ENCODE measurements around the gene CYP19A1. TPM values are rescaled to one million over a fixed set of nuclear protein-coding genes. Genes with fewer than 3 reads are reported as not detected.

CYP19A1 gene
- total and polyA plus RNA-seq, 10 of the 15 experiments (the other 5 are each of a cell fraction or from before 2014, with no cell fraction given) = 0.08 to 1.8 (median 0.70) TPM

- BruUV-seq (replicated peaks) = no TSS peak
- DNase-seq (ENCODE audit: low read depth, low spot score) (no peak), FAIRE-seq (no peak), ATAC-seq (no peak)
- Histone ChIP-seq H3K27me3 (replicated peaks in 1 of 2; ENCODE audit: control insufficient read depth in 2 of 2, insufficient read depth in 2 of 2, low read length in 1 of 2) (peaks cover 0 to 1% of the 10 kb centered on the region in 2 experiments; a peak in 3 of 4 replicates), H3K79me2 (ENCODE audit: control insufficient read depth, insufficient read depth, low read length) (no peaks in the 10 kb centered on the region), H3K4me2 (ENCODE audit: control insufficient read depth, insufficient read depth) (no peak overlapping the region), H3K4me3 (no peak overlapping the region), H3K9ac (ENCODE audit: control insufficient read depth, insufficient read depth, low read length) (no peak overlapping the region), H3K27ac (ENCODE audit: control insufficient read depth, insufficient read depth) (no peak overlapping the region), H3K4me1 (ENCODE audit: control insufficient read depth, insufficient read depth, low read length) (peaks cover 10% of the 10 kb centered on the region), H3K9me3 (replicated peaks; ENCODE audit: control insufficient read depth, insufficient read depth, low read length) (no peaks in the 10 kb centered on the region; the same call in 2 of the 3 replicates), H3K36me3 (ENCODE audit: control insufficient read depth in 2 of 2, insufficient read depth in 2 of 2, low read length in 1 of 2) (no peaks in the 10 kb centered on the region), H4K20me1 (ENCODE audit: control insufficient read depth, insufficient read depth) (no peaks in the 10 kb centered on the region; the same call in 1 of the 2 replicates), H2AFZ (ENCODE audit: control insufficient read depth, low read depth, low read length) (no peak overlapping the region)
- CTCF ChIA-PET = interaction anchor here (1.7 to 8.9 kb wide), 4 partner anchors 58 to 213 kb away, joined by 4 to 92 read pairs (median 25); no protein-coding TSS in a partner anchor
- no peak for TF ChIP-seq SMC3 (IDR thresholded peaks at IDR 0.05; ENCODE audit: borderline replicate concordance, low read length)
- TF ChIP-seq KLF5 (IDR thresholded peaks at IDR 0.05; ENCODE audit: partially characterized antibody) = no peak
- TF ChIP-seq PML (IDR thresholded peaks at IDR 0.05; ENCODE audit: low read length) = no peak
- no peak for TF ChIP-seq BHLHE40 (IDR thresholded peaks at IDR 0.05; ENCODE audit: borderline replicate concordance in 1 of 2, low read depth in 2 of 2, low read length in 1 of 2)
- intact Hi-C loops (cut with micrococcal nuclease; ENCODE audit: unreplicated experiment) = no loop called here
- SMC1A ChIA-PET (ENCODE audit: uncharacterized antibody, unreplicated experiment) = interaction anchor here (1.8 to 4.1 kb wide), 3 partner anchors 55 to 123 kb away, joined by 5 to 26 read pairs (median 22); no protein-coding TSS in a partner anchor
- in situ Hi-C loops (cut with MboI) = loop anchor here (5.0 kb wide), 1 partner anchor 97 kb away; no protein-coding TSS in a partner anchor
- POLR2A ChIA-PET = no interaction called here
- WGBS (ENCODE audit: insufficient coverage, insufficient replicate concordance, low lambda C conversion rate, missing lambda C conversion rate) = 65% methylated on average over 6 of the region's 6 CpGs
- RAD21 ChIA-PET (ENCODE audit: unreplicated experiment) = interaction anchor here (2.1 kb wide), 1 partner anchor 56 kb away, joined by 9 read pairs; no protein-coding TSS in a partner anchor
Measured at GRCh38 chr15:51285399-51285798, 53.0 kb downstream of the CYP19A1 start.

GRCh38 chr15:51284871-51285270 is 53.5 kb downstream of the CYP19A1 start:
- CTCF ChIA-PET = interaction anchor here (0.9 to 8.9 kb wide), 5 partner anchors 57 to 214 kb away, joined by 3 to 92 read pairs (median 4); no protein-coding TSS in a partner anchor
- H3K9me3 ChIP-seq (replicated peaks; ENCODE audit: control insufficient read depth, insufficient read depth, low read length) = no peaks in the 10 kb centered on the region; the same call in 2 of the 3 replicates
- H3K4me1 ChIP-seq (ENCODE audit: control insufficient read depth, insufficient read depth, low read length) = peaks cover 10% of the 10 kb centered on the region
- no peak overlapping the region for H3K4me2 ChIP-seq (ENCODE audit: control insufficient read depth, insufficient read depth)
- SMC1A ChIA-PET (ENCODE audit: uncharacterized antibody, unreplicated experiment) = interaction anchor here (1.8 to 4.1 kb wide), 3 partner anchors 55 to 122 kb away, joined by 5 to 26 read pairs (median 22); no protein-coding TSS in a partner anchor
- no peaks in the 10 kb centered on the region; the same call in 1 of the 2 replicates for H4K20me1 ChIP-seq (ENCODE audit: control insufficient read depth, insufficient read depth)
- H3K27me3 ChIP-seq (replicated peaks in 1 of 2; ENCODE audit: control insufficient read depth in 2 of 2, insufficient read depth in 2 of 2, low read length in 1 of 2) = no peaks in the 10 kb centered on the region; a peak in 2 of 4 replicates
- ATAC-seq (no peak), DNase-seq (ENCODE audit: low read depth, low spot score) (no peak), FAIRE-seq (no peak)
- RAD21 ChIA-PET (ENCODE audit: unreplicated experiment) = no interaction called here
- H3K4me3 ChIP-seq = no peak overlapping the region
- WGBS (ENCODE audit: insufficient coverage, insufficient replicate concordance, low lambda C conversion rate, missing lambda C conversion rate) = 36% methylated on average over 6 of the region's 6 CpGs
- H2AFZ ChIP-seq (ENCODE audit: control insufficient read depth, low read depth, low read length) = no peak overlapping the region
- H3K36me3 ChIP-seq (ENCODE audit: control insufficient read depth in 2 of 2, insufficient read depth in 2 of 2, low read length in 1 of 2) = no peaks in the 10 kb centered on the region
- no peaks in the 10 kb centered on the region for H3K79me2 ChIP-seq (ENCODE audit: control insufficient read depth, insufficient read depth, low read length)
- TF ChIP-seq, protein P1, sequence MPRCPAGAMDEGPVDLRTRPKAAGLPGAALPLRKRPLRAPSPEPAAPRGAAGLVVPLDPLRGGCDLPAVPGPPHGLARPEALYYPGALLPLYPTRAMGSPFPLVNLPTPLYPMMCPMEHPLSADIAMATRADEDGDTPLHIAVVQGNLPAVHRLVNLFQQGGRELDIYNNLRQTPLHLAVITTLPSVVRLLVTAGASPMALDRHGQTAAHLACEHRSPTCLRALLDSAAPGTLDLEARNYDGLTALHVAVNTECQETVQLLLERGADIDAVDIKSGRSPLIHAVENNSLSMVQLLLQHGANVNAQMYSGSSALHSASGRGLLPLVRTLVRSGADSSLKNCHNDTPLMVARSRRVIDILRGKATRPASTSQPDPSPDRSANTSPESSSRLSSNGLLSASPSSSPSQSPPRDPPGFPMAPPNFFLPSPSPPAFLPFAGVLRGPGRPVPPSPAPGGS (IDR thresholded peaks at IDR 0.05; ENCODE audit: borderline replicate concordance, insufficient read depth, low read depth, low read length, poor library complexity, severe bottlenecking) = no peak
- TF ChIP-seq RUNX3 (IDR thresholded peaks at IDR 0.05; ENCODE audit: low read length) = peak; percentile 16; the same call in 1 of the 2 replicates
- no peak for TF ChIP-seq YY1 (IDR thresholded peaks at IDR 0.05; ENCODE audit: low read depth, low read length)
- no peak for TF ChIP-seq RFX5 (IDR thresholded peaks at IDR 0.05; ENCODE audit: low read depth, low read length)
- no peak for TF ChIP-seq CBX3 (IDR thresholded peaks at IDR 0.05; ENCODE audit: borderline replicate concordance, low read depth)
- TF ChIP-seq TCF3 (IDR thresholded peaks at IDR 0.05; ENCODE audit: borderline replicate concordance, insufficient read depth, low read depth, low read length) = no peak
- no peak for TF ChIP-seq SPI1 (IDR thresholded peaks at IDR 0.05; ENCODE audit: borderline replicate concordance, insufficient read depth, low read depth, low read length)
- H3K9ac ChIP-seq (ENCODE audit: control insufficient read depth, insufficient read depth, low read length) = no peak overlapping the region
- no peak overlapping the region for H3K27ac ChIP-seq (ENCODE audit: control insufficient read depth, insufficient read depth)
- POLR2A ChIA-PET = no interaction called here
- intact Hi-C loops (cut with micrococcal nuclease; ENCODE audit: unreplicated experiment) (loop anchor here (5.0 kb wide), 1 partner anchor 212 kb away; no protein-coding TSS in a partner anchor), in situ Hi-C loops (cut with MboI) (loop anchor here (5.0 kb wide), 1 partner anchor 97 kb away; no protein-coding TSS in a partner anchor)
- no TSS peak for BruUV-seq (replicated peaks)
